ENCODE data around the gene SLC6A20. TPM values are rescaled to one million over a fixed set of nuclear protein-coding genes. Genes with fewer than 3 reads are reported as not detected.
"Not testable (repeated sequence)": the region's sequence is repeated elsewhere in the genome, so short reads cannot be mapped to it uniquely, and the experiment has no call there.

Gene SLC6A20
- polyA plus RNA-seq, 1 donor (not counting 4 experiments of a cell fraction or from before 2014, with no cell fraction given), result 0.34 TPM

- DNase-seq (ENCODE audit: low read depth, low spot score) (no peak), FAIRE-seq (no peak)
- TF ChIP-seq EZH2 (IDR thresholded peaks at IDR 0.05; ENCODE audit: low read length) (no peak), CTCF (optimal IDR thresholded peaks at IDR 0.05 in 1 of 3, IDR thresholded peaks at IDR 0.05 in 1 of 3, conservative IDR thresholded peaks at IDR 0.05 in 1 of 3; ENCODE audit: extremely low read depth in 1 of 3, insufficient read depth in 2 of 3, low read length in 3 of 3) (no peak)
- Histone ChIP-seq H3K9me3 (ENCODE audit: control insufficient read depth, low read depth, low read length) (no peaks in the 10 kb centered on the region), H3K27ac (ENCODE audit: control insufficient read depth, insufficient read depth, low read length) (no peak overlapping the region), H3K36me3 (ENCODE audit: control insufficient read depth in 2 of 2, extremely low read depth in 1 of 2, insufficient read depth in 2 of 2, low read length in 2 of 2) (no peaks in the 10 kb centered on the region), H3K9ac (ENCODE audit: control insufficient read depth, extremely low read depth, insufficient read depth, low read length) (no peak overlapping the region), H2AFZ (ENCODE audit: control insufficient read depth, low read length) (no peak overlapping the region), H4K20me1 (ENCODE audit: control insufficient read depth, extremely low read depth, insufficient read depth, low read length) (no peaks in the 10 kb centered on the region), H3K79me2 (ENCODE audit: control insufficient read depth, insufficient read depth, low read length) (no peaks in the 10 kb centered on the region), H3K9me1 (ENCODE audit: control insufficient read depth, extremely low read depth, insufficient read depth, low read length) (no peaks in the 10 kb centered on the region), H3K4me1 (ENCODE audit: control insufficient read depth, extremely low read depth, insufficient read depth, low read length) (no peaks in the 10 kb centered on the region), H3K4me3 (ENCODE audit: control insufficient read depth in 2 of 3, extremely low read depth in 1 of 3, insufficient read depth in 2 of 3, low read depth in 1 of 3, low read length in 3 of 3) (no peak overlapping the region), H3K27me3 (ENCODE audit: control insufficient read depth, extremely low read depth, insufficient read depth, low read length) (no peaks in the 10 kb centered on the region), H3K4me2 (ENCODE audit: control insufficient read depth, extremely low read depth, insufficient read depth, low read depth, low read length) (no peak overlapping the region)
- dilution Hi-C loops (cut with MboI; ENCODE audit: extremely low pct_ligation_motif_present, low sequenced_read_pairs), result no loop called here
Observed at GRCh38 chr3:45758871-45759270, 37.5 kb downstream of the SLC6A20 start.

DNA sequence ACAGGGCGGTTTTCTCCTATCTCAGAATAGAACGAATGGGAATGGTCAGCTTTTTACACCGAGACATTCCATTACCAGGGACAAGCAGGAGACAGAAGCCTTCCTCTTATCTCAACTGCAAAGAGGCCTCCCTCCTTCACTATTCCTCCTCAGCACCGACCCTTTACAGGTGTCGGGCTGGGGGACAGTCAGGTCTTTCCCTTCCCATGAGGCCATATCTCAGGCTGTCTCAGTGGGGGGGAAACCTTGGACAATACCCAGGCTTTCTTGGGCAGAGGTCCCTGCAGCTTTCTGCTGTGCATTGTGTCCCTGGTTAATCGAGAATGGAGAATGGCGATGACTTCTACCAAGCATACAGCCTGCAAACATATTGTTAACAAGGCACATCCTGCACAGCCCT lies 39.2 kb downstream of the SLC6A20 start:
- FAIRE-seq; H3K9me3 ChIP-seq (ENCODE audit: control insufficient read depth, low read depth, low read length); H3K27ac ChIP-seq (ENCODE audit: control insufficient read depth, insufficient read depth, low read length); H3K27me3 ChIP-seq (ENCODE audit: control insufficient read depth, extremely low read depth, insufficient read depth, low read length); dilution Hi-C loops (cut with MboI; ENCODE audit: extremely low pct_ligation_motif_present, low sequenced_read_pairs); H3K79me2 ChIP-seq (ENCODE audit: control insufficient read depth, insufficient read depth, low read length); H3K9me1 ChIP-seq (ENCODE audit: control insufficient read depth, extremely low read depth, insufficient read depth, low read length); H4K20me1 ChIP-seq (ENCODE audit: control insufficient read depth, extremely low read depth, insufficient read depth, low read length); H3K36me3 ChIP-seq (ENCODE audit: control insufficient read depth in 2 of 2, extremely low read depth in 1 of 2, insufficient read depth in 2 of 2, low read length in 2 of 2); H3K4me1 ChIP-seq (ENCODE audit: control insufficient read depth, extremely low read depth, insufficient read depth, low read length); H3K9ac ChIP-seq (ENCODE audit: control insufficient read depth, extremely low read depth, insufficient read depth, low read length); DNase-seq (ENCODE audit: low read depth, low spot score); H3K4me2 ChIP-seq (ENCODE audit: control insufficient read depth, extremely low read depth, insufficient read depth, low read depth, low read length); H3K4me3 ChIP-seq (ENCODE audit: control insufficient read depth in 2 of 3, extremely low read depth in 1 of 3, insufficient read depth in 2 of 3, low read depth in 1 of 3, low read length in 3 of 3); H2AFZ ChIP-seq (ENCODE audit: control insufficient read depth, low read length): not testable (repeated sequence)

- H3K4me2 ChIP-seq (ENCODE audit: control insufficient read depth, extremely low read depth, insufficient read depth, low read depth, low read length), result no peak overlapping the region
- TF ChIP-seq EZH2 (IDR thresholded peaks at IDR 0.05; ENCODE audit: low read length), result no peak
- TF ChIP-seq CTCF (optimal IDR thresholded peaks at IDR 0.05 in 1 of 3, IDR thresholded peaks at IDR 0.05 in 1 of 3, conservative IDR thresholded peaks at IDR 0.05 in 1 of 3; ENCODE audit: extremely low read depth in 1 of 3, insufficient read depth in 2 of 3, low read length in 3 of 3), result no peak
- no peak overlapping the region for H2AFZ ChIP-seq (ENCODE audit: control insufficient read depth, low read length)
- dilution Hi-C loops (cut with MboI; ENCODE audit: extremely low pct_ligation_motif_present, low sequenced_read_pairs), result no loop called here
- H4K20me1 ChIP-seq (ENCODE audit: control insufficient read depth, extremely low read depth, insufficient read depth, low read length), result no peaks in the 10 kb centered on the region
- H3K79me2 ChIP-seq (ENCODE audit: control insufficient read depth, insufficient read depth, low read length), result no peaks in the 10 kb centered on the region
- H3K9ac ChIP-seq (ENCODE audit: control insufficient read depth, extremely low read depth, insufficient read depth, low read length), result no peak overlapping the region
- H3K27ac ChIP-seq (ENCODE audit: control insufficient read depth, insufficient read depth, low read length), result no peak overlapping the region
- H3K27me3 ChIP-seq (ENCODE audit: control insufficient read depth, extremely low read depth, insufficient read depth, low read length), result no peaks in the 10 kb centered on the region
- H3K4me1 ChIP-seq (ENCODE audit: control insufficient read depth, extremely low read depth, insufficient read depth, low read length), result no peaks in the 10 kb centered on the region
- no peak overlapping the region for H3K4me3 ChIP-seq (ENCODE audit: control insufficient read depth in 2 of 3, extremely low read depth in 1 of 3, insufficient read depth in 2 of 3, low read depth in 1 of 3, low read length in 3 of 3)
- H3K9me3 ChIP-seq (ENCODE audit: control insufficient read depth, low read depth, low read length), result no peaks in the 10 kb centered on the region
- no peaks in the 10 kb centered on the region for H3K9me1 ChIP-seq (ENCODE audit: control insufficient read depth, extremely low read depth, insufficient read depth, low read length)
- FAIRE-seq, result no peak
- H3K36me3 ChIP-seq (ENCODE audit: control insufficient read depth in 2 of 2, extremely low read depth in 1 of 2, insufficient read depth in 2 of 2, low read length in 2 of 2), result no peaks in the 10 kb centered on the region
- DNase-seq (ENCODE audit: low read depth, low spot score), result no peak
Observed at GRCh38 chr3:45756055-45756454, 40.3 kb downstream of the SLC6A20 start.

All from keratinocyte (primary cell).